A549 (cell line): ENCODE data around the gene MED27.

ENCODE experiments used
- BHLHE40 ChIP-seq: IDR thresholded peaks from 2 replicates; pipeline ENCODE4 v1.6.1; 2012; ENCODE audit warnings: low read depth, low read length, inconsistent platforms
- CEBPB ChIP-seq, 2 experiments: fragments of >200 bp in 1 of 2; sonication (Bioruptor Twin) in 1 of 2; formaldehyde crosslinking in 1 of 2; IDR thresholded peaks; 2 replicates each; pipeline ENCODE4 v1.6.1; 2012 to 2016
- CTCF ChIP-seq: fragments of >200 bp; sonication (Bioruptor Twin); formaldehyde crosslinking; IDR thresholded peaks from 3 replicates; pipeline ENCODE4 v1.5.1; 2016
- EP300 ChIP-seq, 2 experiments: fragments of >200 bp; sonication (Bioruptor Twin); formaldehyde crosslinking; IDR thresholded peaks; 2 replicates in 1 of 2; 3 replicates in 1 of 2; pipeline ENCODE4 v1.6.1; 2016 to 2017
- FOSB ChIP-seq: fragments of 250-450 bp; sonication (Bioruptor Pico); IDR thresholded peaks from 2 replicates; pipeline ENCODE4 v1.5.0; 2020; ENCODE audit warnings: mild to moderate bottlenecking, moderate library complexity
- HEYL ChIP-seq: fragments of 250-450 bp; sonication (Bioruptor Pico); IDR thresholded peaks from 2 replicates; pipeline ENCODE4 v1.8.0; 2021; ENCODE audit warnings: mild to moderate bottlenecking, moderate library complexity
- JUN ChIP-seq, 2 experiments: fragments of >200 bp; sonication (Bioruptor Twin); formaldehyde crosslinking; IDR thresholded peaks; 2 replicates in 1 of 2; 3 replicates in 1 of 2; pipeline ENCODE4 v1.6.1; 2016 to 2017
- MYC ChIP-seq: IDR thresholded peaks from 2 replicates; pipeline ENCODE4 v1.6.1; 2012; ENCODE audit warnings: mild to moderate bottlenecking, inconsistent platforms, low read length, improper control_type of control experiment, borderline replicate concordance
- REST ChIP-seq: fragments of 200-600 bp; sonication (generic); IDR thresholded peaks from 2 replicates; pipeline ENCODE4 v1.6.1; 2016; ENCODE audit warnings: antibody characterized with exemption, mild to moderate bottlenecking, moderate library complexity
- SMC3 ChIP-seq: fragments of >200 bp; sonication (Bioruptor Twin); formaldehyde crosslinking; IDR thresholded peaks from 3 replicates; pipeline ENCODE4 v1.6.1; 2018; ENCODE audit warnings: inconsistent platforms
- USF2 ChIP-seq: fragments of 450-650 bp; IDR thresholded peaks from 2 replicates; pipeline ENCODE4 v1.6.1; 2014; ENCODE audit warnings: antibody characterized with exemption
- TF ChIP-seq, protein P1 (sequence below): IDR thresholded peaks from 2 replicates; pipeline ENCODE4 v1.6.1; 2012

DNA sequence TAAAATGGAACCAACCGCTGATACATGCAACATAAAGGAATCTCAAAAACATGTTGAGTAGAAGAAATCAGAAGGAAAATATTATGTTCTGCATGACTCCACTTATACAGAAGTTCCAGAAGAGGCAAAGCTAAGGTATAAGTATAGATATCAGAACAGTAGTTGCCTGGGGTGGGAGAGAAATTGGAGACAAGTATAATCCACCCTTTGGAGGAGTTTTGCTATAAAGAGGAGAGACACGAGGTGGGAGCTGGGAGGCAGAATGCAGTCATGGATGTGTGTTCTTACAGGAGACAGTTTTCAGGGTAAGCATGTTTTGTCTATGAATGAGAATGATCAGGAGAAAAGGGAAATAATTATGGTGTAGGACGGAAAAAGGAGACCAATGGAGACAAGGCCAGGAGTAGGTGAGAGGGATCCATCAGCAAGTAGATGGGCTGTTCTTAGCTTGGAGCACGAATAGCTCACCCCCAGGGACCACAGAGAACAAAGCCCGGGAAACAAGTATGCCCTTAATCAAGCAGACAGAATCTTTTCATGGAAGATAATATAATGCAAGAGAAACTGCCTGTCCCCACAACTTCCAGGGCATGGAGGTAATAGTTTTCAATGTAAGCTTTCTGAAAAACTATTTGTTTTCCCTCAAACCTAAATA is 72.2 kb downstream of the MED27 start:
- TF ChIP-seq CEBPB (IDR thresholded peaks at IDR 0.05) (no peak), FOSB (CRISPR knock-in tag) (no peak), CTCF (no peak), USF2 (no peak), EP300 (IDR thresholded peaks at IDR 0.05) (no peak), MYC (no peak), BHLHE40 (no peak), REST (no peak), JUN (IDR thresholded peaks at IDR 0.05) (no peak), HEYL (CRISPR knock-in tag) (no peak), SMC3 (no peak)
- TF ChIP-seq, protein P1, sequence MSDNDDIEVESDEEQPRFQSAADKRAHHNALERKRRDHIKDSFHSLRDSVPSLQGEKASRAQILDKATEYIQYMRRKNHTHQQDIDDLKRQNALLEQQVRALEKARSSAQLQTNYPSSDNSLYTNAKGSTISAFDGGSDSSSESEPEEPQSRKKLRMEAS, result no peak
